ENCODE measurements around the gene NAA15. TPM values are rescaled to one million over a fixed set of nuclear protein-coding genes. Genes with fewer than 3 reads are reported as not detected.

The NAA15 gene
- total and polyA plus RNA-seq, 5 donors = 9.2 to 45.0 (median 36.5) TPM

- Histone ChIP-seq H3K4me1 (ENCODE audit: control insufficient read depth, insufficient read depth, low read length) (no peaks in the 10 kb centered on the region), H3K4me3 (ENCODE audit: low read length) (no peak overlapping the region), H3K27me3 (ENCODE audit: control insufficient read depth, insufficient read depth) (no peaks in the 10 kb centered on the region), H3K9me3 (ENCODE audit: control insufficient read depth, low read length) (no peaks in the 10 kb centered on the region), H3K27ac (ENCODE audit: low read length) (no peak overlapping the region)
- 92% methylated on average over 4 of the region's 4 CpGs for WGBS
- intact Hi-C loops (cut with DNase I) = no loop called here
- ATAC-seq (no peak), DNase-seq (no peak)
Measured at GRCh38 chr4:139275281-139275735, 26.0 kb upstream of the NAA15 start.

GRCh38 chr4:139278485-139278884, 22.8 kb upstream of the NAA15 start:
- no peak for DNase-seq

DNA sequence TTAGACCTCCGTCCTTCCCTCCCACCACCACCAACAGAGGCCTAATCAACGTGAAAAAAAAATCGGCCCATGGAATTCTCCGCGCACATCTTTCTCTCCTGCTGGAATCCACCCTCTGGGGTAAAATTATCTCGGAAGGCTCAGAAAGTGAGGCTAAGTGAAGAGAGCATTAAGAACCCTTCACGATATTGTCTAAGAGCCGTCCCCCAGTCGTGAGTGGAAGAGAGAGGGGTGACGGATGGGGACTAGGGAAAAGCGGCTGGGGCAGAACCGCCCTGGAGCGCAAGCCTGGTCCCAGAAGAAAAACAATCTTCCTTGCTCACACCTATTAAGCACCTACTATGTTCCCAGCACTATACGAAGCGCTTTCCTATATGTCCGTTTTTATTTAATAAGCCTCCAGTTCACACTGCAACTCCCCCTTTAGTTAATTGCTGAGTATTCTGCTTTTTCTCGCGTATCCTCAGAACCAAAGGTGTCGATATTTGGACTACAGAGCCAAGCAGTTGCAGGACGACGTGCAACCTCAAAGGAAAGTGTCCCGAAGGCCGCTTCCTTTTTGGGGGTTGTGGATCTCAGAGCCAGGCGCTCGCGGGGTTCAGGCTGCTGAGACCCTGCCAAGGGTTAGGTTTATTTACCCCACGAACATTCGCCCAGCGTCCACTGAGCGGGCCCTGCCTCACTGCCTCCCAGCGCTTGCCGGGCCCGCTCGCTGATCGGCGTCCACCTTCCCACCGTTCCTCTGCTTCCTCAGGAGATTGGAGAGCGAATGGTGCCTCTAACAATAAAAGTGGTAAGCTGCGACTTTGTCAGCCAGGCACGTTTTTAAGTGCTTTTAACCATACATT, 22.2 kb upstream of the NAA15 start:
- WGBS = 15% methylated on average over 40 of the region's 40 CpGs
- H3K27me3 ChIP-seq (ENCODE audit: control insufficient read depth, insufficient read depth) = no peaks in the 10 kb centered on the region
- H3K27ac ChIP-seq (ENCODE audit: low read length) = no peak overlapping the region
- H3K4me1 ChIP-seq (ENCODE audit: control insufficient read depth, insufficient read depth, low read length) = no peaks in the 10 kb centered on the region
- intact Hi-C loops (cut with DNase I) = no loop called here
- H3K4me3 ChIP-seq (ENCODE audit: low read length) = peak overlapping the region; percentile 58
- H3K9me3 ChIP-seq (ENCODE audit: control insufficient read depth, low read length) = no peaks in the 10 kb centered on the region
- peak in 1 of 3 donors; percentile 55 for DNase-seq
- peak; percentile 45 to 77 for ATAC-seq

More at GRCh38 chr4:139278485-139278884, 22.8 kb upstream of the NAA15 start:
- Histone ChIP-seq H3K27ac (ENCODE audit: low read length) (no peak overlapping the region), H3K4me3 (ENCODE audit: low read length) (peak overlapping the region; percentile 58), H3K4me1 (ENCODE audit: control insufficient read depth, insufficient read depth, low read length) (no peaks in the 10 kb centered on the region), H3K9me3 (ENCODE audit: control insufficient read depth, low read length) (no peaks in the 10 kb centered on the region), H3K27me3 (ENCODE audit: control insufficient read depth, insufficient read depth) (no peaks in the 10 kb centered on the region)
- intact Hi-C loops (cut with DNase I) = no loop called here
- 65% methylated on average over 16 of the region's 16 CpGs for WGBS
- ATAC-seq = no peak

- 4% methylated on average over 51 of the region's 51 CpGs for WGBS
- DNase-seq (peak; percentile 34 to 60 (median 57)), ATAC-seq (peak; percentile 79 to 83)
- Histone ChIP-seq H3K27me3 (ENCODE audit: control insufficient read depth, insufficient read depth) (no peaks in the 10 kb centered on the region), H3K4me1 (ENCODE audit: control insufficient read depth, insufficient read depth, low read length) (no peaks in the 10 kb centered on the region), H3K4me3 (ENCODE audit: low read length) (peak within 1 kb of the TSS; percentile 58), H3K27ac (ENCODE audit: low read length) (no peak within 1 kb of the TSS), H3K9me3 (ENCODE audit: control insufficient read depth, low read length) (no peaks in the 10 kb centered on the region)
- intact Hi-C loops (cut with DNase I) = no loop called here
Measured at GRCh38 chr4:139279760-139280620, 21.3 kb upstream of the NAA15 start, which contains the start of gene MGARP. Gene MGARP, minus strand, starts transcription at chr4:139280225. Its CDS starts 67 bp downstream, at chr4:139280158.

- no peak for ATAC-seq
- no peak for DNase-seq
- Histone ChIP-seq H3K9me3 (ENCODE audit: control insufficient read depth, low read length) (no peaks in the 10 kb centered on the region), H3K27me3 (ENCODE audit: control insufficient read depth, insufficient read depth) (no peaks in the 10 kb centered on the region), H3K4me1 (ENCODE audit: control insufficient read depth, insufficient read depth, low read length) (no peaks in the 10 kb centered on the region), H3K4me3 (ENCODE audit: low read length) (no peak overlapping the region), H3K27ac (ENCODE audit: low read length) (no peak overlapping the region)
- 62% methylated on average over 7 of the region's 7 CpGs for WGBS
- intact Hi-C loops (cut with DNase I) = no loop called here
Measured at GRCh38 chr4:139282065-139282720, 19.1 kb upstream of the NAA15 start.

- H3K27me3 ChIP-seq (ENCODE audit: control insufficient read depth, insufficient read depth) = no peaks in the 10 kb centered on the region
- H3K4me3 ChIP-seq (ENCODE audit: low read length) = no peak overlapping the region
- no peaks in the 10 kb centered on the region for H3K9me3 ChIP-seq (ENCODE audit: control insufficient read depth, low read length)
- ATAC-seq (no peak), DNase-seq (no peak)
- intact Hi-C loops (cut with DNase I) = no loop called here
- H3K4me1 ChIP-seq (ENCODE audit: control insufficient read depth, insufficient read depth, low read length) = no peaks in the 10 kb centered on the region
- H3K27ac ChIP-seq (ENCODE audit: low read length) = no peak overlapping the region
Measured at GRCh38 chr4:139282721-139283075, 18.6 kb upstream of the NAA15 start.

DNA sequence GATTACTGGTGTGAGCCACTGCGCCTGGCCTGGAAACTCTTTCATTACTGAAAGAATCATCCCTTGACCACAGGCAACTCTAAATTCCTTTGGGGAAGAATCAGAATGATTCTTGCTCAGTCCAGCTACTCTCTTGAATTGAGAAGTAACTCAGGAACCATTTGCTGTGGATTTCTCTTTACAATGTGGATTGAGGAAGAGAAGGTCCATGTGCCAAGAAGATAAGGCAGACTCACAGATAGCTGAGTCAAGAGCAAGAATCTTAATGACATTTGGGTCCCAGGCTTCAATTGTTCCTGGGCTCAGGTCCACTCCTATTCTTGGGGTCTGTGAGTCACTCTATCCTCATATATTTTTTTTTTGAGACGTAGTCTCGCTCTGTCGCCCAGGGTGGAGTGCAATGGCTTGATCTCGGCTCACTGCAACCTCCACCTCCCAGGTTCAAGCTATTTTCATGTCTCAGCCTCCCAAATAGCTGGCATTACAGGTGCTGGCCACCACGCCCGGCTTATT, 15.1 kb upstream of the NAA15 start:
- Histone ChIP-seq H3K27me3 (ENCODE audit: control insufficient read depth, insufficient read depth) (no peaks in the 10 kb centered on the region), H3K9me3 (ENCODE audit: control insufficient read depth, low read length) (no peaks in the 10 kb centered on the region), H3K27ac (ENCODE audit: low read length) (no peak overlapping the region), H3K4me1 (ENCODE audit: control insufficient read depth, insufficient read depth, low read length) (no peaks in the 10 kb centered on the region), H3K4me3 (ENCODE audit: low read length) (no peak overlapping the region)
- no peak for DNase-seq
- WGBS = 93% methylated on average over 7 of the region's 7 CpGs
- intact Hi-C loops (cut with DNase I) = no loop called here
- peak in 1 of 2 donors; percentile 70 for ATAC-seq

- peak; percentile 98 to 100 (median 99) for DNase-seq
- Histone ChIP-seq H3K27ac (ENCODE audit: low read length) (peak overlapping the region; percentile 61), H3K4me3 (ENCODE audit: low read length) (peak overlapping the region; percentile 86), H3K4me1 (ENCODE audit: control insufficient read depth, insufficient read depth, low read length) (peaks cover 2% of the 10 kb centered on the region), H3K9me3 (ENCODE audit: control insufficient read depth, low read length) (no peaks in the 10 kb centered on the region), H3K27me3 (ENCODE audit: control insufficient read depth, insufficient read depth) (no peaks in the 10 kb centered on the region)
- peak; percentile 98 for ATAC-seq
- intact Hi-C loops (cut with DNase I) = loop anchor here in 3 of 4 donors (5.0 to 10.0 kb wide), 4 partner anchors 201 to 261 kb away; no protein-coding TSS in a partner anchor
- under 1% methylated on average over 51 of the region's 51 CpGs for WGBS
Measured at GRCh38 chr4:139295206-139295941, 5.9 kb upstream of the NAA15 start.

DNA sequence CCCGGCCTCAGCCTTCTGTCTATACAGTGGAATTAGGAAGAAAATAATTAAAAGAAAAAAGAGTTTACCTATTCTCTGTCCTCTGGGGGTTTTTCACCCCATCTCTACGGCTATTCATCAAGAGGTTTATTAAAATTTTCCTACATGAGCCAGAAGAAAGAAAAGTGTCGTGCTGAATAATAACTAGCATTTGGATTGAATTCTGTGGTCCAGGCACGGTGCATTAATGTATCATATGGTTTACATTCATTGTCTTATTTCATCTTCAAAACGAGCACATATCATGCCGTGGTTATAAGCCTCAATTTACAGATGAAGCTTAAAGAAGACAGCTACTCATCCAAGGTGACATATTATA, 5.4 kb upstream of the NAA15 start:
- intact Hi-C loops (cut with DNase I) = loop anchor here in 3 of 4 donors (5.0 to 10.0 kb wide), 4 partner anchors 201 to 261 kb away; no protein-coding TSS in a partner anchor

GRCh38 chr4:139297001-139297410, 4.3 kb upstream of the NAA15 start:
- H3K27ac ChIP-seq (ENCODE audit: low read length) = no peak overlapping the region
- no peaks in the 10 kb centered on the region for H3K27me3 ChIP-seq (ENCODE audit: control insufficient read depth, insufficient read depth)
- no peaks in the 10 kb centered on the region for H3K9me3 ChIP-seq (ENCODE audit: control insufficient read depth, low read length)
- no peak overlapping the region for H3K4me3 ChIP-seq (ENCODE audit: low read length)
- DNase-seq (no peak), ATAC-seq (no peak)
- peaks cover 2% of the 10 kb centered on the region for H3K4me1 ChIP-seq (ENCODE audit: control insufficient read depth, insufficient read depth, low read length)
- intact Hi-C loops (cut with DNase I) = loop anchor here in 3 of 4 donors (5.0 to 10.0 kb wide), 4 partner anchors 202 to 262 kb away; no protein-coding TSS in a partner anchor
- WGBS = 78% methylated on average over 2 of the region's 2 CpGs

More for the DNA sequence above, 5.4 kb upstream of the NAA15 start:
- ATAC-seq (no peak), DNase-seq (no peak)
- Histone ChIP-seq H3K27me3 (ENCODE audit: control insufficient read depth, insufficient read depth) (no peaks in the 10 kb centered on the region), H3K9me3 (ENCODE audit: control insufficient read depth, low read length) (no peaks in the 10 kb centered on the region), H3K27ac (ENCODE audit: low read length) (no peak overlapping the region), H3K4me1 (ENCODE audit: control insufficient read depth, insufficient read depth, low read length) (peaks cover 2% of the 10 kb centered on the region), H3K4me3 (ENCODE audit: low read length) (peak overlapping the region; percentile 86)
- WGBS = 12% methylated on average over 6 of the region's 6 CpGs

Measured in right cardiac atrium (tissue), 5 donors.